Stimulated activated CD4-positive, alpha-beta T cell treated with anti-CD3 and anti-CD28 coated beads, Interleukin-15, amount 100 ng/mL, for 24 hours (primary cell): ENCODE data around the gene MAGEA9.
A peak's percentile ranks its signal among the peaks of the same experiment; 100 is the strongest.
"Not testable (repeated sequence)": the region's sequence is repeated elsewhere in the genome, so short reads cannot be mapped to it uniquely, and the experiment has no call there.

ENCODE experiments used
- DNase-seq: peaks from one replicate; pipeline ENCODE4 v3.0.0-alpha.2; 2020

The MAGEA9 gene

DNA sequence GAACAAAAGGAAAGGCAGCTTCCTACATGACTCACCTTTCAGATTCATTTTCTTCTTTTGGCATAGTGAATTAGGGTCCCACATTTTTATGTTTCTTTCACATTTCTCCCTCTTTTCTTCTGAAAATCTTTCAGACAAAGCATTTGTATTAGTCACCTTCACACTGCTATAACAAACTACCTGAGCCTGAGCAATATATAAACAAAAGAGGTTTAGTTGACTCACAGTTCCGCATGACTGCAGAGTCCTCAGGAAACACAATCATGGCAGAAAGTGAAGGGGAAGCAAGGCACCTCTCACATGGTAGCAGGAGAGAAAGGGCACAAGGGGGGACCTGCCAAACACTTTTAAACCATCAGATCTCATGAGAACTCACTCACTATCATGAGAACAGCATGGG, 36.9 kb downstream of the MAGEA9 start:
- DNase-seq = no peak

DNA sequence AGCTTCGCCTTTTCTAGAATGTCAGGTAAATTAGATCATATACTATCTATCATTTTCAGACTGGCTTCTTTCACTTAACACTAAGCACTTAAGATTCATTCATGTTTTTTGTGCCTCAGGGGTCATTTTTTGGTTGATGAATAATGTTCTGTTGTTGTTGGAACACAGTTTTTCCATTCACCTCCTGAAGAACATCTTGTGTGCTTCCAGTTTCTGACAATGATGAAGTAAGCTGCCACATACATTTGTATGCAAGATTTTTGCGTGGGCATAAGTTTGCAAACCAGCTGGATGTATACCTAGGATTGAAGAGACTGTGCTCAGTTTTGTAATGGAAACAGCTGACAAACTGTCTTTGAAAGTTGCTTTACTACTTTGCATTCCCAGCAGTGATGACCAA, 37.6 kb downstream of the MAGEA9 start:
- DNase-seq = no peak

DNA sequence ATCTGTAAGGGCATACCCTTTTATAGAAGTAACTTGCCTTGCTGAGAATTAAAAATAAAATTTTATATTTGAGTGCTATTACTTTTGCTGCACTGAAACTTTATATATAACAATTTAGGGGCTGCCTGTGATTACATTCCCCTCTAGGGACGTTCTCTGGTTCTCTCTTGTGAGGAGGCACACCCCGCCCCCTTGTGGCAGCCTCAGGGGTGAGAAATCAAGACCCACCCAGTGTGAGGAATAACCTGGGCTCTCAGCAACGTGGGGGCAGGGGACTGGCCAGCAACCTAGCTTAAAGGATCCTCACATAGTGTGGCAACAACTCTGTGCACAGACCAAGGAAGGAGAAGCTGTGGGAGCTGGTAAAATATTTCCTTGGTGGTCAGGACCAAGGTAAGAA, 43.7 kb downstream of the MAGEA9 start:
- peak; percentile 64 for DNase-seq

DNA sequence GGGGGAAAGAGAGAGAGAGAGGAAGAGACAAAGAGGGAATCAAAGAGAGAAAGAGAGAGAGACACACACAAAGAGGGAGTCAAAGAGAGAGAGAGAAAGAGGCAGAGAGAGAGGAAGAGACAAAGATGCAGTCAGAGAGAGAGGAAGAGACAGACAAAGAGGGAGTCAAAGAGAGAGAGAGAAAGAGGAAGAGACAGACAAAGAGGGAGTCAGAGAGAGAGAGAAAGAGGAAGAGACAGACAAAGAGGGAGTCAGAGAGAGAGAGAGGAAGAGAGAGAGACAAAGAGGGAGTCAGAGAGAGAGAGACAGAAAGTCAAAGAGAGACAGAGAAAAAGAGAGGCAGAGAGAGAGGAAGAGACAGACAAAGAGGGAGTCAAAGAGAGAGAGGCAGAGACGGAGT, 45.5 kb downstream of the MAGEA9 start:
- DNase-seq = no peak

DNA sequence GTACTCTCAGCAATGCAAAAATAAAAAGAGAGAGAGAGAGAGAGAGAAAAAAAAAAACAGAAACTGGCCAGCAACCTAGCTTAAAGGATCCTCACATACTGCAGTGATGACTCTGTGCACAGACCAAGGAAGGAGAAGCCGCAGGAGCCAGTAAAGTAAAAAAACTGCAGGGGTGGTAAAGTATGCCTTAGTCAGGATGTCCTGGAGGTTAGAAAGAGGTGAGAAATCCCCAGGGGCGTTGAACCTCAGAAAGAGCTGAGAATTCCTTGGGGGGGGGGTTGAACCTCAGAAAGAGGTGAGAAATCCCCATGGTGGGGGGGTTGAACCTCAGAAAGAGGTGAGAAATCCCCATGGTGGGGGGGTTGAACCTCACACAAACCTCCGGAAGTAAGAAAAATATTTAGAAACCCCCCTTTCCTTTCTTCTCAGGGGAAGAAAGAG, 48.0 kb downstream of the MAGEA9 start:
- peak; percentile 30 for DNase-seq

DNA sequence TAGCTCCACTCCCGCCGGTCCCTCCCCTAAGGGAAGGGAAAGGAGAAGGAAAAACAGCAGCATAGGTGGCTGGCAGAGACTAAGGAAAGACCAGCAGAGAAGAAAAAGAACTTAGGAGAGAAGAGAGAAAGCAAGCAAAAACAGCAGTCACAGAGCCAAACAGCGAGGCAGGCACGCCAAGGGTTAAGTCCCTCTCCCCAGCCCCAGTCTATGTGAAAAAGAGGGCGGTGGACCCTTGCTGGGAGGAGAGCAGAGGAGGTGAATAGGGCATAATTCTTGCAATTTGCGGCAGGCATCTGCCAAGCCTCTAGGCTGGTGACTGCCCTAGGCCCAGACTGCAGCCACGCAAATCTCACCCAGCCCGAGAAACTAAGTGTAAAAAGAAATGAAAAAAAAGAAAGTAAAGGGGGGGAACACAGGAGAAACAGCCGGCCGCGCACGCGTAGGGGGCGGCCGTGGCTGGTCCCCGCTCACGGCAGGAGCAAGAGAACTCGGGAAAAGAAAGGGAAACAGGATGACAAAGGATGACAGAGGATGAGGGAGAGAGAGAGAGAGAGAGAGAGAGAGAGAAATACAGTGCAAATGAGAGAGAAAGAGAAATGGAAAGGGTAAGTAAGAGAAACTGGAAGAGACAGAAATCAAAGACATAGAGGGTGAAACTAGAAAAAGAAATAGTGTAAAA, 48.6 kb downstream of the MAGEA9 start:
- DNase-seq = peak; percentile 34

DNA sequence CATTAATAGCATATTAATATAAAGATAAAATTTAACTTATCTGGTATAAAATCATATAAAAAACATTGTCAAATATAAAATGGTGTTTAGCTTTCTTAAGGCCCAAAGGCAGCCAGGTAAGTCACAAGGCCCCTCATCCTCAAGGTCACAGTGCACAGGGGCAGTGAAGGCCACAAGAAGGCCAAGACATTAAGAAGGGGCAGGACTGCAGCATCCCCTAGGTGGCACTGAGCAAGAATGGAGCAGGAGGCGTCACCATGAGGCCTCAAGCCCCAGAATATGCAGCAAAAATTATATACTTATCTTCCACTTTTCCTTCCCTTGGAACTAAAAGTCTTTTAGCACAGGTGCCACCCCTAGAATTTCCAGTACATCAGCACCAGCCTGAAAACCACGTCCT, 49.7 kb downstream of the MAGEA9 start:
- no peak for DNase-seq

DNA sequence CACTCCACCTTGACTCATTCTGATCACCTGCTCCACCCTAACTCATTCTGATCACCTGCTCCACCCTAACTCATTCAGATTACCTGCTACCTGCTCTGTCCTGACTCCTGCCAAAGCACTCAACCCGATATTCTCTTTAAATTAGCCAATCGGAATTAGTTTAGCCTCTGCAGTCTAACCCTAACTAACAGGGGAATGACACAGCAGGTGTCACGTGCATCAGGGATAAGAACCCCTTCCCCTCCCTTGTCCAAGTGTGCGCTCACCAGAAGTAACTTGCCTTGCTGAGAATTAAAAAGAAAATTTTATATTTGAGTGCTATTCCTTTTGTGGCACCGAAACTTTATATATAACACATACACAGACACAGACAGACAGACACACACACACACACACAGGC, 55.0 kb downstream of the MAGEA9 start:
- not testable (repeated sequence) for DNase-seq

DNA sequence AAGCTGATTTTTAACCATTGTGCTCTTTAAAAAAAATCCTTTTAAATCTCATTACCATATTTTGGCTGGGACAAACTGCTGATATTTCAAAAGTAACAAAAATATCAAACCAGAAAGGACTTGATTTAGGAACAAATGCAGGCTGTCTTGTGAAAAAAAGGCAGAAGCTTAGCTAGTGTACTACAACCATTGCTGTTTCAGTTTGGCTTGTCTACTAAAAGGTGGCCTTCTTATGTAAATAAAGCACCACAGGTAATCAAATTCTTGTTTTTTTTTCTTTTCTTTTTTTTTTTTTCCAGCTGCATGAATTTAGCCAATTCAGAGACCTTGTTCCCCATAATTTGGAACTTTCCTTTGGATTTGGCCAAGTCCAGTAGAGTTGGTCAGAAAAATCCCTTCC, 55.4 kb downstream of the MAGEA9 start:
- no peak for DNase-seq
